Hepatocyte (in vitro differentiated cells): ENCODE data around the gene DDC.

Source experiments
- CTCF ChIP-seq: fragments of 200-600 bp; sonication (generic); IDR thresholded peaks from 2 replicates; pipeline ENCODE4 v1.5.1; 2016; ENCODE audit warnings: antibody characterized with exemption, mild to moderate bottlenecking; ENCODE audit not compliant: poor library complexity
- EZH2phosphoT487 ChIP-seq: fragments of 200-600 bp; sonication (generic); IDR thresholded peaks from one replicate; pipeline ENCODE4 v1.6.1; 2018; ENCODE audit warnings: antibody characterized with exemption, mild to moderate bottlenecking, low read depth, moderate library complexity; ENCODE audit not compliant: unreplicated experiment, severe bottlenecking

GRCh38 chr7:50428911-50429310, 136.3 kb downstream of the DDC start:
- TF ChIP-seq CTCF: no peak
- no peak for TF ChIP-seq EZH2phosphoT487
